Uterus (tissue), 4 donors: ENCODE measurements around the gene THEMIS2. TPM values are rescaled to one million over a fixed set of nuclear protein-coding genes. Genes with fewer than 3 reads are reported as not detected.

ENCODE experiments used
- DNase-seq, 2 donors: peaks; one replicate each; pipeline ENCODE4 v3.0.0-alpha.2; 2019 to 2020
- H3K27ac ChIP-seq, 2 donors: fragments of 200-600 bp; sonication (generic); 1 replicate in 1 of 2; 2 replicates in 1 of 2; pipeline ENCODE4 v1.5.1; 2016 to 2018
- H3K27me3 ChIP-seq, 2 donors: fragments of 200-600 bp; sonication (generic); one replicate each; pipeline ENCODE4 v1.5.1; 2018 to 2019; ENCODE audit warnings: control low read depth in 1 of 2
- H3K36me3 ChIP-seq, 2 donors: fragments of 200-600 bp; sonication (generic); one replicate each; pipeline ENCODE4 v1.5.1; 2019; ENCODE audit warnings: control low read depth in 1 of 2
- H3K4me1 ChIP-seq, 2 donors: fragments of 200-600 bp; sonication (generic); one replicate each; pipeline ENCODE4 v1.5.1; 2018 to 2019; ENCODE audit warnings: control low read depth in 1 of 2
- H3K4me3 ChIP-seq, 2 donors: fragments of 200-600 bp; sonication (generic); 1 replicate in 1 of 2; 2 replicates in 1 of 2; pipeline ENCODE4 v1.5.1; 2018 to 2019; ENCODE audit warnings: mild to moderate bottlenecking in 1 of 2
- H3K9me3 ChIP-seq, 2 donors: fragments of 200-600 bp; sonication (generic); one replicate each; pipeline ENCODE4 v1.5.1; 2019; ENCODE audit warnings: control low read depth in 1 of 2
- POLR2A ChIP-seq, 2 donors: fragments of 450-650 bp; IDR thresholded peaks; one replicate each; pipeline ENCODE4 v1.6.1; 2016; ENCODE audit warnings: antibody characterized with exemption in 2 of 2, mild to moderate bottlenecking in 1 of 2, moderate library complexity in 1 of 2
- intact Hi-C: fragments of 100-400 bp; cut with DNase I; formaldehyde crosslinking; loops from one replicate; pipeline ENCODE4 v1.15.1; 2023; ENCODE audit warnings: low total_unique reads
- total RNA-seq, 4 donors: library from RNA; depleted of rRNA in 3 of 4; stranded (reverse); fragments of >200 nt in 3 of 4; gene quantifications; one replicate each; pipeline versions ENCODE4 v1.1.0 to v1.2.4, GENCODE V29; 2014 to 2023
- TF ChIP-seq, protein P1 (sequence below), 4 experiments: fragments of 200-600 bp in 2 of 4; fragments of 450-650 bp in 2 of 4; sonication (generic) in 2 of 4; IDR thresholded peaks; one replicate each; pipeline ENCODE4 v1.5.1; 2016 to 2019; ENCODE audit warnings: antibody characterized with exemption in 4 of 4, mild to moderate bottlenecking in 2 of 4, moderate library complexity in 1 of 4
- donor health status: DM: yes; HTN: yes; CAD: no.

THEMIS2 gene
- total RNA-seq, 4 donors from 2014 or later: 5.1 to 28.9 (median 15.8) TPM

DNA sequence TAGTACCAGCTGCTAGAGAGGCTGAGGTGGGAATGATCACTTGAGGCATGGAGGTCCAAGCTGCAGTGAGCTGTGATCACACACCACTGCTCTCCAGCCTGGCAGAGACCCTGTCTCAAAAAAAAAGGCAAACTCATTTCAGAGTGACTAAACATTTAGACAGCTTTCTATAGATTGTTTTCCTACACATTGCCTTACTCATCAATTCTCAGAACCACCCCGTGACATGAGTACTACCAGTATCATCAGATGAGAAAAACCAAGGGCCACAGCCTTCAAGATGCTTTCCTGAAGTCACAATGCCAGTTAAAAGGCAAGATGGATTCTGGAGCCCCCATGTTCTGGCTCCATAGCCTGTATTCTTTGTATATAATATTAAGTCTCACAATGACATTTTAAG lies 40.1 kb downstream of the THEMIS2 start:
- no peaks in the 10 kb centered on the region for H3K4me1 ChIP-seq
- H3K4me3 ChIP-seq: no peak overlapping the region
- H3K27me3 ChIP-seq: no peaks in the 10 kb centered on the region
- H3K36me3 ChIP-seq: no peaks in the 10 kb centered on the region
- no peak overlapping the region for H3K27ac ChIP-seq
- peaks cover 0 to 3% of the 10 kb centered on the region in 2 donors for H3K9me3 ChIP-seq
- DNase-seq: no peak
- intact Hi-C loops: no loop called here
- TF ChIP-seq, protein P1, sequence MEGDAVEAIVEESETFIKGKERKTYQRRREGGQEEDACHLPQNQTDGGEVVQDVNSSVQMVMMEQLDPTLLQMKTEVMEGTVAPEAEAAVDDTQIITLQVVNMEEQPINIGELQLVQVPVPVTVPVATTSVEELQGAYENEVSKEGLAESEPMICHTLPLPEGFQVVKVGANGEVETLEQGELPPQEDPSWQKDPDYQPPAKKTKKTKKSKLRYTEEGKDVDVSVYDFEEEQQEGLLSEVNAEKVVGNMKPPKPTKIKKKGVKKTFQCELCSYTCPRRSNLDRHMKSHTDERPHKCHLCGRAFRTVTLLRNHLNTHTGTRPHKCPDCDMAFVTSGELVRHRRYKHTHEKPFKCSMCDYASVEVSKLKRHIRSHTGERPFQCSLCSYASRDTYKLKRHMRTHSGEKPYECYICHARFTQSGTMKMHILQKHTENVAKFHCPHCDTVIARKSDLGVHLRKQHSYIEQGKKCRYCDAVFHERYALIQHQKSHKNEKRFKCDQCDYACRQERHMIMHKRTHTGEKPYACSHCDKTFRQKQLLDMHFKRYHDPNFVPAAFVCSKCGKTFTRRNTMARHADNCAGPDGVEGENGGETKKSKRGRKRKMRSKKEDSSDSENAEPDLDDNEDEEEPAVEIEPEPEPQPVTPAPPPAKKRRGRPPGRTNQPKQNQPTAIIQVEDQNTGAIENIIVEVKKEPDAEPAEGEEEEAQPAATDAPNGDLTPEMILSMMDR (IDR thresholded peaks at IDR 0.05): no peak
- no peak for TF ChIP-seq POLR2A (IDR thresholded peaks at IDR 0.05)

DNA sequence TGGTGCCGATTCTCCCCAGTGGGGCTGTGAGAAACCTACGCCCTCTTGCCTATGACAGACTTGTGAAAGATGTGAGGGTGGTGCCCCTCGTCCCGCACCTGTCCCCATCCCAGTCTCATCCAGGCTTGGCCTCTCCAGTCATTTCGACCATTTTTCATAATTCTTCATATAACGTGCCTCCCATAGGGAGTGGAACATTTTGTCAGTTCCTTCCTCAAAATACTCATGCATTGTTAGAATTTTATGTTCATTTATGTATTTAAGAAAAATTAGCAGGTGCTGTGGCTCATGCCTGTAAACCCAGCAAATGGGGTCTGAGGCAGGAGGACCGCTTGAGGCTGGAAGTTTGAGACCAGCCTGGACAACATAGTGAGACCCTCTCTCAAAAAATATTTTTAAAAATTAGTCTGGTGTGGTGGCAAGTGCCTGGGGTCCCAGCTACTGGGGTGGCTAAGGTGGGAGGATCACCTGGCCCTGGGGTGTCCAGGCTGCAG lies 42.8 kb downstream of the THEMIS2 start:
- intact Hi-C loops: no loop called here
- H3K4me3 ChIP-seq: peak overlapping the region in 1 of 2 donors; percentile 73
- TF ChIP-seq, protein P1 (IDR thresholded peaks at IDR 0.05): no peak
- TF ChIP-seq POLR2A (IDR thresholded peaks at IDR 0.05): no peak
- H3K27me3 ChIP-seq: no peaks in the 10 kb centered on the region
- DNase-seq: no peak
- peaks cover 0 to 3% of the 10 kb centered on the region in 2 donors for H3K9me3 ChIP-seq
- no peaks in the 10 kb centered on the region for H3K4me1 ChIP-seq
- H3K36me3 ChIP-seq: no peaks in the 10 kb centered on the region
- H3K27ac ChIP-seq: peak overlapping the region; percentile 70 to 81

DNA sequence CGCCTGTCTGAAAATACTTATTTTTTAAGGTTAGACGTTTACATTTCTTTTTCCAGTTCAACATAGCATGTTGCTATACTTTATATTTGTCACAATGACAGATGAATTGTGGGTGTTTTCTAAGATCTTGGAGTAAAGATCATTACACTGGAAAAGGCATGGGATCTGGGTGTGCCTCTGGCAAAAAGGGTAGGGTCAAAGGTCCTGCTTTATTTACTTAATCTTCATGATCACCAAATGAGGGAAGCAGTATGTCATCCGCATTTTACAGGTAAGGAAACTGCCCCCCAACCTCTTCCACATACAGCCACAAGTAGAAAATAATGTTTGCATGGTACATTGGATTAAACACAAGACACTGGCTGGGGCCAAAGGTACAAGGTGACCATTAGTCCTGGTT lies 49.9 kb downstream of the THEMIS2 start:
- Histone ChIP-seq H3K9me3 (no peaks in the 10 kb centered on the region), H3K27me3 (no peaks in the 10 kb centered on the region), H3K4me1 (no peaks in the 10 kb centered on the region), H3K36me3 (no peaks in the 10 kb centered on the region), H3K4me3 (no peak overlapping the region), H3K27ac (no peak overlapping the region)
- intact Hi-C loops: no loop called here
- no peak for TF ChIP-seq POLR2A (IDR thresholded peaks at IDR 0.05)
- TF ChIP-seq, protein P1 (IDR thresholded peaks at IDR 0.05): no peak
- no peak for DNase-seq

DNA sequence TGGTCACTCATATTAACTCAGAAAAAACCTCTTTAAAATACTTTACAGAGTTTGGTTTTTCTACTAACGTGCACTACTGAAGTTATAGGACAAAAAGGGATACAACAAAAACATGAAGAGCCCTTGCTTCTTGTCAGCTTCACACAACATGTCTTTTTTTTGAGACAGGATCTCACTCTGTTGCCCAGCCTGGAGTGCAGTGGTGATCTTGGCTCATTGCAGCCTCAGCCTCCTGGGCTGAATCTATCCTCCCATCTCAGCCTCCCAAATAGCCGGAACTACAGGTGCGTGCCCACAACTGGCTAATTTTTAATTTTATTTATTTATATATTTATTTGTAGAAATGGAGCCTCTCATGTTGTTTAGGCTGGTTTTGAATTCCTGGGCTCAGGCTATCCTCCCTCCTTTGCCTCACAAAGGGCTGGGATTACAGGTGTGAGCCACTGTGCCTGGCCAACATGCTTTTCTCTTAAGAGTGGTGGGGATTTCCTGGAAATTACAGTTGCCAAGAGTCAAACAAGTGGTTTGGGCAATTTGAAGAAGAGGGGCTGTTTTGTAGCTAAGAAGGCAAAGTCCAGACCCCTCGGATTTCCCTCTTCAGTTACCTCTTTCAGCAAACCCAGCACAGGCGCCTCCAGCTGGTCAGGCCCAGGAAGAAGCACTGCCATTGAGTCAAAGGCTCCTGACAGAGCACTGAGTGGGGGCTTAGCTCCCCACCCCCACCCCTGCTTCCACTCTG lies 56.0 kb downstream of the THEMIS2 start:
- Histone ChIP-seq H3K27ac (no peak overlapping the region), H3K4me3 (no peak overlapping the region), H3K36me3 (no peaks in the 10 kb centered on the region), H3K27me3 (no peaks in the 10 kb centered on the region), H3K4me1 (no peaks in the 10 kb centered on the region), H3K9me3 (no peaks in the 10 kb centered on the region)
- no peak for DNase-seq
- intact Hi-C loops: no loop called here
- no peak for TF ChIP-seq POLR2A (IDR thresholded peaks at IDR 0.05)
- TF ChIP-seq, protein P1 (IDR thresholded peaks at IDR 0.05): no peak

DNA sequence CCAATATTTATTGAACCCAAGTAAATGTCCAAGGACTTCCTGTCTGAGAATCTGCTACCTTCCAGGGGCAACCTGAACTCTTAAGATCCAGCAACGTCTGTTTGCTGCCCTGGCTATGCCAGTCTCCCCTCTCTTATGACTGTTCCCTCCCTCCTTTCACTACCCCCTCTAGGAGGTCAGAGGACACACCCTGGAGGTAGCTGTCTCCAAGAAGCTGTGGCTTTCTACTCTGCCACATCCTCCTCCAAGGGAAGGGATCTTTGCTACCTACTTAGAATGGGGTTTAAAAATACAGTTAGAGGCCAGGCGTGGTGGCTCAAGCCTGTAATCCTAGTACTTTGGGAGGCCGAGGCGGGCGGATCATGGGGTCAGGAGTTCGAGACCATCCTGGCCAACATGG lies 58.8 kb downstream of the THEMIS2 start:
- Histone ChIP-seq H3K27ac (no peak overlapping the region), H3K27me3 (no peaks in the 10 kb centered on the region), H3K9me3 (no peaks in the 10 kb centered on the region), H3K4me3 (no peak overlapping the region), H3K36me3 (no peaks in the 10 kb centered on the region), H3K4me1 (no peaks in the 10 kb centered on the region)
- intact Hi-C loops: no loop called here
- TF ChIP-seq, protein P1 (IDR thresholded peaks at IDR 0.05): no peak
- no peak for TF ChIP-seq POLR2A (IDR thresholded peaks at IDR 0.05)
- DNase-seq: no peak
